ENCODE results near the gene RPL22. TPM values are rescaled to one million over a fixed set of nuclear protein-coding genes. Genes with fewer than 3 reads are reported as not detected.
A peak's percentile ranks its signal among the peaks of the same experiment; 100 is the strongest.

Gene RPL22
- total RNA-seq, 6 experiments from 2014 or later: 233 to 341 (median 324) TPM

GRCh38 chr1:6208723-6209660, 9.6 kb upstream of the RPL22 start:
- H3K36me3 Mint-ChIP-seq (ENCODE audit: low read depth): no peaks in the 10 kb centered on the region
- no peak overlapping the region for H3K4me3 Mint-ChIP-seq
- no peak overlapping the region for H3K27ac Mint-ChIP-seq
- H3K9me3 Mint-ChIP-seq: no peaks in the 10 kb centered on the region
- no peaks in the 10 kb centered on the region for H3K4me1 Mint-ChIP-seq (ENCODE audit: low read depth)
- peaks cover 1% of the 10 kb centered on the region; the same call in 1 of the 2 replicates for H3K27me3 Mint-ChIP-seq (ENCODE audit: insufficient read depth)
- peak; percentile 23 for DNase-seq
- peak; percentile 27 for TF ChIP-seq CTCF (IDR thresholded peaks at IDR 0.05)

GRCh38 chr1:6207921-6208320, 8.5 kb upstream of the RPL22 start:
- H3K4me3 Mint-ChIP-seq: no peak overlapping the region
- H3K27ac Mint-ChIP-seq: no peak overlapping the region
- no peaks in the 10 kb centered on the region for H3K36me3 Mint-ChIP-seq (ENCODE audit: low read depth)

GRCh38 chr1:6207075-6207885, 7.9 kb upstream of the RPL22 start:
- Mint-ChIP-seq H3K27me3 (ENCODE audit: insufficient read depth) (peaks cover 1% of the 10 kb centered on the region; the same call in 1 of the 2 replicates), H3K36me3 (ENCODE audit: low read depth) (no peaks in the 10 kb centered on the region), H3K27ac (no peak overlapping the region), H3K4me3 (peak overlapping the region; percentile 46), H3K4me1 (ENCODE audit: low read depth) (no peaks in the 10 kb centered on the region), H3K9me3 (no peaks in the 10 kb centered on the region)
- TF ChIP-seq CTCF (IDR thresholded peaks at IDR 0.05): no peak
- no peak for DNase-seq

More at GRCh38 chr1:6207921-6208320, 8.5 kb upstream of the RPL22 start:
- Mint-ChIP-seq H3K4me1 (ENCODE audit: low read depth) (no peaks in the 10 kb centered on the region), H3K9me3 (no peaks in the 10 kb centered on the region), H3K27me3 (ENCODE audit: insufficient read depth) (peaks cover 1% of the 10 kb centered on the region; the same call in 1 of the 2 replicates)
- no peak for TF ChIP-seq CTCF (IDR thresholded peaks at IDR 0.05)
- no peak for DNase-seq

GRCh38 chr1:6206520-6206855, 7.1 kb upstream of the RPL22 start:
- TF ChIP-seq CTCF (IDR thresholded peaks at IDR 0.05): no peak
- no peaks in the 10 kb centered on the region for H3K9me3 Mint-ChIP-seq
- H3K4me1 Mint-ChIP-seq (ENCODE audit: low read depth): no peaks in the 10 kb centered on the region
- H3K36me3 Mint-ChIP-seq (ENCODE audit: low read depth): no peaks in the 10 kb centered on the region
- H3K27ac Mint-ChIP-seq: no peak overlapping the region
- DNase-seq: no peak
- peaks cover 2% of the 10 kb centered on the region for H3K27me3 Mint-ChIP-seq (ENCODE audit: insufficient read depth)
- H3K4me3 Mint-ChIP-seq: peak overlapping the region; percentile 46

- no peaks in the 10 kb centered on the region for H3K36me3 Mint-ChIP-seq (ENCODE audit: low read depth)
- TF ChIP-seq CTCF (IDR thresholded peaks at IDR 0.05): no peak
- peak within 1 kb of the TSS; percentile 56 for H3K4me3 Mint-ChIP-seq
- peak; percentile 48 for DNase-seq
- H3K9me3 Mint-ChIP-seq: no peaks in the 10 kb centered on the region
- peaks cover 4% of the 10 kb centered on the region for H3K27me3 Mint-ChIP-seq (ENCODE audit: insufficient read depth)
- no peaks in the 10 kb centered on the region for H3K4me1 Mint-ChIP-seq (ENCODE audit: low read depth)
- no peak within 1 kb of the TSS for H3K27ac Mint-ChIP-seq
Observed at GRCh38 chr1:6205849-6206519, 6.6 kb upstream of the RPL22 start, which contains the start of gene RNF207. RNF207 (plus strand) TSS chr1:6206119; CDS start chr1:6206536, 417 bp downstream.
